H9 (cell line): Measurements from ENCODE around the gene STK11IP. TPM values are rescaled to one million over a fixed set of nuclear protein-coding genes. Genes with fewer than 3 reads are reported as not detected.
A peak's percentile ranks its signal among the peaks of the same experiment; 100 is the strongest.

ENCODE experiments used
- DNase-seq: peaks from one replicate; pipeline ENCODE4 v3.0.0-alpha.2; 2017
- H2AFZ ChIP-seq: one replicate; pipeline ENCODE4 v1.6.1; 2013; ENCODE audit warnings: mild to moderate bottlenecking, low read length, control low read depth, moderate library complexity
- H2AK5ac ChIP-seq: 2 replicates; pipeline ENCODE4 v1.6.1; 2013; ENCODE audit warnings: low read length, control low read depth, mixed read lengths; ENCODE audit not compliant: insufficient read length
- H2BK120ac ChIP-seq: one replicate; pipeline ENCODE4 v1.6.1; 2013; ENCODE audit warnings: low read depth, mild to moderate bottlenecking, low read length, control low read depth, inconsistent platforms; ENCODE audit not compliant: poor library complexity, severe bottlenecking
- H2BK12ac ChIP-seq: 2 replicates; pipeline ENCODE4 v1.6.1; 2013; ENCODE audit warnings: low read length, control low read depth, mixed read lengths, low read depth; ENCODE audit not compliant: insufficient read length
- H2BK15ac ChIP-seq: 2 replicates; pipeline ENCODE4 v1.6.1; 2013; ENCODE audit warnings: low read depth, low read length, control low read depth
- H2BK20ac ChIP-seq: one replicate; pipeline ENCODE4 v1.6.1; 2013; ENCODE audit warnings: low read depth, mild to moderate bottlenecking, low read length, control low read depth, inconsistent platforms; ENCODE audit not compliant: poor library complexity, severe bottlenecking
- H2BK5ac ChIP-seq: 2 replicates; pipeline ENCODE4 v1.6.1; 2013; ENCODE audit warnings: low read length, control low read depth, mixed read lengths; ENCODE audit not compliant: insufficient read length
- H3K14ac ChIP-seq: 2 replicates; pipeline ENCODE4 v1.6.1; 2013; ENCODE audit warnings: low read length, control low read depth; ENCODE audit not compliant: insufficient read depth
- H3K18ac ChIP-seq: 2 replicates; pipeline ENCODE4 v1.6.1; 2013; ENCODE audit warnings: low read depth, mild to moderate bottlenecking, mixed read lengths, low read length, control low read depth; ENCODE audit not compliant: insufficient read length
- H3K23ac ChIP-seq: 2 replicates; pipeline ENCODE4 v1.6.1; 2013; ENCODE audit warnings: low read length, control low read depth, mixed read lengths, low read depth; ENCODE audit not compliant: insufficient read length
- H3K23me2 ChIP-seq: 2 replicates; pipeline ENCODE4 v1.6.1; 2013; ENCODE audit warnings: low read depth, mild to moderate bottlenecking, mixed read lengths, low read length, control low read depth; ENCODE audit not compliant: insufficient read length, poor library complexity, severe bottlenecking
- H3K27ac ChIP-seq: 2 replicates; pipeline ENCODE4 v1.5.1; 2013; ENCODE audit warnings: low read length, control low read depth, mixed read lengths, low read depth; ENCODE audit not compliant: insufficient read length
- H3K27me3 ChIP-seq: 2 replicates; pipeline ENCODE4 v1.6.1; 2013; ENCODE audit warnings: low read length, control low read depth, inconsistent platforms; ENCODE audit not compliant: insufficient read depth
- H3K4ac ChIP-seq: 2 replicates; pipeline ENCODE4 v1.6.1; 2013; ENCODE audit warnings: low read depth, mild to moderate bottlenecking, control low read depth, inconsistent platforms, low read length, moderate library complexity
- H3K4me1 ChIP-seq: 2 replicates; pipeline ENCODE4 v1.6.1; 2013; ENCODE audit warnings: low read length, control low read depth, inconsistent platforms; ENCODE audit not compliant: insufficient read depth
- H3K4me2 ChIP-seq: 2 replicates; pipeline ENCODE4 v1.6.1; 2013; ENCODE audit warnings: low read length, control low read depth, mixed read lengths; ENCODE audit not compliant: insufficient read length, insufficient read depth
- H3K56ac ChIP-seq: 2 replicates; pipeline ENCODE4 v1.6.1; 2013; ENCODE audit warnings: low read depth, mild to moderate bottlenecking, mixed read lengths, low read length, control low read depth; ENCODE audit not compliant: insufficient read length
- H3K79me1 ChIP-seq: 2 replicates; pipeline ENCODE4 v1.6.1; 2013; ENCODE audit warnings: low read depth, mild to moderate bottlenecking, moderate library complexity, low read length, control low read depth, inconsistent platforms; ENCODE audit not compliant: insufficient read depth, poor library complexity, severe bottlenecking
- H3K79me2 ChIP-seq: 2 replicates; pipeline ENCODE4 v1.6.1; 2013; ENCODE audit warnings: low read length, control low read depth, inconsistent platforms; ENCODE audit not compliant: insufficient read depth
- H3K9ac ChIP-seq: 2 replicates; pipeline ENCODE4 v1.6.1; 2013; ENCODE audit warnings: low read length, control low read depth, mixed read lengths; ENCODE audit not compliant: insufficient read length; ENCODE audit errors: extremely low read depth
- H3K9me3 ChIP-seq: one replicate; pipeline ENCODE4 v1.6.1; 2013; ENCODE audit warnings: low read depth, low read length, inconsistent platforms; ENCODE audit not compliant: control insufficient read depth
- H3T11ph ChIP-seq: one replicate; pipeline ENCODE4 v1.6.1; 2013; ENCODE audit warnings: mild to moderate bottlenecking, low read length, control low read depth, inconsistent platforms
- H4K20me1 ChIP-seq: one replicate; pipeline ENCODE4 v1.6.1; 2013; ENCODE audit not compliant: control insufficient read depth, insufficient read length, insufficient read depth
- H4K5ac ChIP-seq: 2 replicates; pipeline ENCODE4 v1.6.1; 2013; ENCODE audit warnings: low read depth, mild to moderate bottlenecking, mixed read lengths, low read length, control low read depth; ENCODE audit not compliant: insufficient read length
- H4K8ac ChIP-seq: replicated peaks from 2 replicates; pipeline ENCODE4 v1.6.1; 2013; ENCODE audit warnings: low read length, control low read depth, mixed read lengths, low read depth; ENCODE audit not compliant: insufficient read length
- H4K91ac ChIP-seq: 2 replicates; pipeline ENCODE4 v1.6.1; 2013; ENCODE audit warnings: low read depth, mild to moderate bottlenecking, moderate library complexity, mixed read lengths, low read length, control low read depth; ENCODE audit not compliant: insufficient read length
- H3K27ac Mint-ChIP-seq, 3 experiments: 2 replicates in 2 of 3; 3 replicates in 1 of 3; pipeline ENCODE4 v1.8.0; 2020 to 2021; ENCODE audit warnings: mixed read lengths in 3 of 3, mild to moderate bottlenecking in 1 of 3, moderate library complexity in 1 of 3
- H3K27me3 Mint-ChIP-seq: 2 replicates; pipeline ENCODE4 v1.8.0; 2021; ENCODE audit warnings: low read depth, mild to moderate bottlenecking, moderate library complexity, mixed read lengths
- H3K36me3 Mint-ChIP-seq, 3 experiments: 2 replicates in 2 of 3; 3 replicates in 1 of 3; pipeline ENCODE4 v1.8.0; 2020 to 2021; ENCODE audit warnings: low read depth in 3 of 3, mixed read lengths in 3 of 3; ENCODE audit not compliant: insufficient read depth in 1 of 3
- H3K4me1 Mint-ChIP-seq, 2 experiments: 2 replicates each; pipeline ENCODE4 v1.8.0; 2020; ENCODE audit warnings: mixed read lengths in 2 of 2
- H3K4me3 Mint-ChIP-seq, 2 experiments: 2 replicates in 1 of 2; 3 replicates in 1 of 2; pipeline ENCODE4 v1.8.0; 2020 to 2021; ENCODE audit warnings: mild to moderate bottlenecking in 2 of 2, mixed read lengths in 2 of 2, moderate library complexity in 1 of 2
- H3K9me3 Mint-ChIP-seq, 2 experiments: 2 replicates in 1 of 2; 3 replicates in 1 of 2; pipeline ENCODE4 v1.8.0; 2020; ENCODE audit warnings: mild to moderate bottlenecking in 2 of 2, mixed read lengths in 2 of 2, moderate library complexity in 1 of 2
- CTCF ChIP-seq: fragments of 200-600 bp; sonication (generic); conservative IDR thresholded peaks from 3 replicates; pipeline ENCODE4 v1.8.0; 2021; ENCODE audit warnings: antibody characterized with exemption, mild to moderate bottlenecking
- WGBS: extraction: QIAGEN DNeasy Blood & Tissue Kit; methylation state at CpG from one replicate; pipeline ENCODE4 v1.1.7; 2013; ENCODE audit warnings: missing lambda C conversion rate, low lambda C conversion rate, mixed read lengths; ENCODE audit not compliant: insufficient read length; ENCODE audit errors: extremely low coverage; 5-methylcytosine and 5-hydroxymethylcytosine counted together
- total RNA-seq: library from RNA; stranded (reverse); gene quantifications from 2 replicates; pipeline ENCODE4 v1.2.1, GENCODE V29; 2021

STK11IP gene
- total RNA-seq, 1 experiment from 2014 or later: 31.1 TPM

GRCh38 chr2:219643788-219644398, 46.2 kb downstream of the STK11IP start:
- H3K9me3 ChIP-seq: no peaks in the 10 kb centered on the region
- no peak overlapping the region for H2BK20ac ChIP-seq
- H3K4ac ChIP-seq: no peak overlapping the region
- H3K9ac ChIP-seq: no peak overlapping the region
- Mint-ChIP-seq H3K4me1 (peaks cover 25 to 35% of the 10 kb centered on the region in 2 experiments), H3K9me3 (no peaks in the 10 kb centered on the region), H3K36me3 (peaks cover 0 to 13% (median 0%) of the 10 kb centered on the region in 3 experiments; a peak in 2 of 7 replicates), H3K4me3 (no peak overlapping the region), H3K27ac (peak overlapping the region in 2 of 3 experiments; percentile 51 to 91; a peak in 2 of 7 replicates), H3K27me3 (peaks cover 14% of the 10 kb centered on the region)
- no peak overlapping the region for H3K56ac ChIP-seq
- no peaks in the 10 kb centered on the region for H3K79me2 ChIP-seq
- H3K14ac ChIP-seq: no peak overlapping the region; the same call in 1 of the 2 replicates
- no peak overlapping the region for H3K27ac ChIP-seq
- H4K8ac ChIP-seq: no peak overlapping the region
- H3K23me2 ChIP-seq: peaks cover 3% of the 10 kb centered on the region
- no peaks in the 10 kb centered on the region for H3K27me3 ChIP-seq
- TF ChIP-seq CTCF: no peak
- no peak overlapping the region for H3K23ac ChIP-seq
- H2BK12ac ChIP-seq: no peak overlapping the region
- no peak overlapping the region for H2AFZ ChIP-seq
- no peaks in the 10 kb centered on the region for H4K20me1 ChIP-seq
- no peak overlapping the region for H2BK120ac ChIP-seq
- H2BK5ac ChIP-seq: no peak overlapping the region
- H3K18ac ChIP-seq: no peak overlapping the region
- WGBS: no CpG with 5 or more reads among the region's 14 CpGs
- H2AK5ac ChIP-seq: no peak overlapping the region
- H3K4me2 ChIP-seq: no peak overlapping the region
- H3T11ph ChIP-seq: no peak overlapping the region
- H3K79me1 ChIP-seq: no peaks in the 10 kb centered on the region
- H3K4me1 ChIP-seq: peaks cover 2% of the 10 kb centered on the region; the same call in 1 of the 2 replicates
- H2BK15ac ChIP-seq: no peak overlapping the region
- DNase-seq: peak; percentile 76
- no peak overlapping the region for H4K91ac ChIP-seq
- no peak overlapping the region for H4K5ac ChIP-seq
